Esophagus muscularis mucosa (tissue), 3 donors: Measurements from ENCODE around the gene FAM131B.

Experiments
- CTCF ChIP-seq, 3 experiments: fragments of 200-600 bp in 2 of 3; fragments of 450-650 bp in 1 of 3; sonication (generic) in 2 of 3; IDR thresholded peaks; one replicate each; pipeline ENCODE4 v1.5.1; 2017 to 2019; ENCODE audit warnings: antibody characterized with exemption in 3 of 3, mild to moderate bottlenecking in 2 of 3, moderate library complexity in 1 of 3
- POLR2A ChIP-seq: fragments of 450-650 bp; IDR thresholded peaks from one replicate; pipeline ENCODE4 v1.6.1; 2017; ENCODE audit warnings: antibody characterized with exemption, moderate library complexity, mild to moderate bottlenecking, low read depth

- TF ChIP-seq CTCF (IDR thresholded peaks at IDR 0.05) (no peak), POLR2A (no peak)
Measured at GRCh38 chr7:143368387-143368786, 5.9 kb upstream of the FAM131B start.
